Stimulated activated CD4-positive, alpha-beta T cell treated with anti-CD3 and anti-CD28 coated beads, Interleukin-4, amount 100 ng/mL, for 24 hours (primary cell): ENCODE measurements around the gene ATP5PO.
"Not testable (repeated sequence)": the region's sequence is repeated elsewhere in the genome, so short reads cannot be mapped to it uniquely, and the experiment has no call there.

Experiments used
- DNase-seq: peaks from one replicate; pipeline ENCODE4 v3.0.0-alpha.2; 2020

The ATP5PO gene

DNA sequence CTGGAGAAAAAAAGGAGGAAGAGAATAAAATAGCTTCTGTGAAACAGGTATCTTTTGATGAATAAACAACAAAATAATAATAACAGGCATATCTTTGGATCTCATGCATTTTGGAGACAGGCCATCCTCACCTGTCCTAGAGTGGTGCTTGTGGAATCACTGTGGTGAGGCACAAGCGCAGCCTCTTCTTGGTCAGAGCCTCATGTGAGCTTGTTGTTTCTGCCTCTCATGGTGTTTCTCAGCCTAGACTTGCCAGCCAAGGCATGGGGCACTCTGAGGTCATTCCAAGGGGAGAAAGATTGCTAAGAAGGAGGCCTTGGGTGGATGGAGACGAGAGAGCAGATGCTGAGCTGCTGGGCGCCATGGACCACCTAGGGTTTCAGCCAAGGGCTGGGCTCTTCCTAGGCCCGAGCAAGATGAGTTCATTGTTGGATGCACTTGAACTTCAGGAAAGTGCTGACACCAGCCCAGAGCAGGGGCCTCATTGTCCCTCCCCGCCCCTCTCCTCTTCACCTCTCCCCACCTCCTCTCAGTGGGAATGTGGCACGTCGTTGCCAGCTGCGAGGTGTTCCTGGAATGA lies 49.5 kb downstream of the ATP5PO start:
- no peak for DNase-seq

DNA sequence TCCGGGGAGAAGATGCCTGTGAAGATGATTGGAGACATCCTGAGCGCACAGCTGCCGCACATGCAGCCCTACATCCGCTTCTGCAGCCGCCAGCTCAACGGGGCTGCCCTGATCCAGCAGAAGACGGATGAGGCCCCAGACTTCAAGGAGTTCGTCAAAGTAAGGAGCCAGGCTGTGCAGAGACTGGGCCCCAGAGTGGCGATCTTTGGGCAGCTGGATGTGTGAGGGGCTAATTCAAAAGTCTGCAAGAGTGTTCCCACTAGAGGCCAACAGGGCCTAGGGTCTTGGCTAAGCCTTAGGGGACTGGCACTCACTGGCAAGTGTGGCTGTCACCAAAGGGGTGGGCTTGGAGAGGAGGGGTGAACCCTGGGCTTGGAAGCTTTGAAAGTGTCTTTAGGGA lies 50.4 kb downstream of the ATP5PO start:
- DNase-seq: no peak

DNA sequence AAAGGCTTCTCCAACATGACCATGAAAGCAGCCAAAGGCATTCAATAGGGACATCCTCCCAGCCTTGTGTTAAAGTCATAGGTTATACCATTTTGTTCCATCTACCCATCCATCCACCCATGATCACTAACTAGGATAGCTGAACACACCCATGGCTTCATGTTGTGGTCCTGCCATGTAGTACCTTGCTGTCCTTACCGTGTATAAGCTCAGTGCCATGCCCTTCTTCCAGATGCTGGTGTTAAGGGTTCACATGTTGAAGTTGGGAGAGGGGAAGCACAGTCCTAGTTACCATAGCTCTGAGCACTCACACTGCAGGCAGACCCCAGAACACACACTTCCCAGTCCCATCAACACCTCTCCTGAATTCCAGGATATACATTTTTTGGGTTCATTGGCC lies 51.5 kb downstream of the ATP5PO start:
- no peak for DNase-seq

DNA sequence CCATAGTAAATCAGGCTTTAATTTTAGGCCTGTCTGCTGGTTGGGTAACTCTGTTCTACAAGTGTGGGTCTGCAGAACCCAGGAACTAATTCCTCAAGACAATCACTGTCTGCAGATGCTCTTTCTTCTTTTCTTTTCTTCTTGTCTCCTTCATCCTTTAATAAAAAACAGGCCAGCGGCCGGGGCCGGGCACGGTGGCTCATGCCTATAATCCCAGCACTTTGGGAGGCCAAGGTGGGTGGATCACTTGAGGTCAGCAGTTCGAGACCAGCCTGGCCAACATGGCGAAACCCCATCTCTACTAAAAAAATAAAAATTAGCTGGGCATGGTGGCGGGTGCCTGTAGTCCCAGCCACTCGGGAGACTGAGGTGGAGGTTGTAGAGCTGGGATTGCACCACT lies 52.4 kb downstream of the ATP5PO start:
- not testable (repeated sequence) for DNase-seq

DNA sequence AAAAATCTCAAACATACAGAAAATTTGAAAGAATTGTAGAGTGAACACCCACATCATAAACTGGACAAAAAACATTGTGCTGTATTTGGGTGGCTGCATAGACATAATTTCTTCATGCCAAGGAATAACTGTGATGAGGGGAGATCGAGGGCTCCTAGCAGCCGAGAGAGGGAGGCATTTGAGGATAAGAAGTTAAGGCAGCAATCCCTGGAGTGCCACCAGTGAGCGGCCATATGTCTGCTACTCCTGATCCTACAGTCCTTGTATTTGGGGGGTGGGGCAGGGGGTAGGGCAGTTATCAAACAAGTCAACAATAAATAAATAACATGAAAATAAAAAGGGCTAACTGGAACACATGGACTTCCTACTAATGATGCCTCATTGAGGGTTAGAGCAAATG lies 54.5 kb downstream of the ATP5PO start:
- no peak for DNase-seq

DNA sequence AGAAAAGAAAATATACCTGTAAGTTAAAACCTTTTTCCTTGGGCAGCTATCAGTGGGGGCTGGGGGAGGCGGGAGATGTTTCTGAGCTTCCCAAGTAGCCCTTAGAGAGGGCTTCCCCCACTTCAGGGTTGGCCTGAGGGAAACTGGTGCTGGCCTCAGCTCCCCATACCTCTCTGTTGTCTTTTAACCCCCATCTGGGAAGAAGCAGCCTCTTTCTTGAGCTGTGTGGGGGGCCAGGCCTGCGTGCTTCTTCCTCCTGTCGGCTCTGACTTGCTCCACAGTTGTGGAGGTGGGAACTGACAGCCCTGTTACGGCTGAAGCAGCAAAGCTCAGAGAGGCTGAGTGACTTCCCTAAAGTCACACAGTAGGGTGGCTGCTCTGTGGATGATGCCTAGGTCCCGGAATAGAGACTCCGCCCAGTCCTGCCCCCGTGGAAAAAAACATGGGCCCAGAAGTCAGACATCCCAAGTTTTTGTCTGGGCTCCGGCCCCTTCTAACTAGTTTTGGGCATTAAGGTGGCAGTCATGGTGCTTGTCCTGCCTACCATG lies 55.2 kb downstream of the ATP5PO start:
- no peak for DNase-seq

DNA sequence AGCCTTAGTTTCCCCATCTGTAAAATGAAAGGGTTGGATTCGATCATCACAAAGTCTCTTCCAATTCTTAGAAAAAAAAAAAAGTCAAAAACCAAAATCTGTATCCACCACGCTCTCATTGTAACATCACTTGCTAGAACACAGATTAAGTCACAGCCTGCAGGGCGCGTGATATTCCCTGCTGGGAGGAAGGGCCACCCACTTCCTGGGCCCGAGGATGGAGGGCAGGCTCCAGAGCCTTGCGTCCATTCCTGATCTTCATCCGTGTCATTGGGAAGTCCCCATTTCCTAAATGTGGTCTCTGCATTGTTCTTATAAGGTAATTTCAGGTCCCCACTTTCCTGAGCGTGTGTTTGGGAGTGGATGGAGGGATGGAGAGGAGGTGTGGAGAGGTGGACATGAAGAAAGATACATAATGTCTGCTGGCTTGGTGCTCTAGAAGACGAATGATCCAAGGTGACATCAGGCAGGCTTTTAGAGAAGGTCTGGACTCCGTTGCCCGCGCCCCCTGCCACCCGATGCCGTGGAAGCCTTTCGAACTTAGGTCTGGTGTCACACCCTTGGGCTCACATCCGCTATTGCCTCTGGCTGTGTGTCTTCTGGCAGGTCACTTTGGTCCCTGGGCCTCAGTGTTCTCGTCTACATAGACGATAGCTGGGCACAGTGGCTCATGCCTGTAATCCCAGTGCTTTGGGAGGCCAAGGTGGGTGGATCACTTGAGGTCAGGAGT lies 56.1 kb downstream of the ATP5PO start:
- DNase-seq: no peak

DNA sequence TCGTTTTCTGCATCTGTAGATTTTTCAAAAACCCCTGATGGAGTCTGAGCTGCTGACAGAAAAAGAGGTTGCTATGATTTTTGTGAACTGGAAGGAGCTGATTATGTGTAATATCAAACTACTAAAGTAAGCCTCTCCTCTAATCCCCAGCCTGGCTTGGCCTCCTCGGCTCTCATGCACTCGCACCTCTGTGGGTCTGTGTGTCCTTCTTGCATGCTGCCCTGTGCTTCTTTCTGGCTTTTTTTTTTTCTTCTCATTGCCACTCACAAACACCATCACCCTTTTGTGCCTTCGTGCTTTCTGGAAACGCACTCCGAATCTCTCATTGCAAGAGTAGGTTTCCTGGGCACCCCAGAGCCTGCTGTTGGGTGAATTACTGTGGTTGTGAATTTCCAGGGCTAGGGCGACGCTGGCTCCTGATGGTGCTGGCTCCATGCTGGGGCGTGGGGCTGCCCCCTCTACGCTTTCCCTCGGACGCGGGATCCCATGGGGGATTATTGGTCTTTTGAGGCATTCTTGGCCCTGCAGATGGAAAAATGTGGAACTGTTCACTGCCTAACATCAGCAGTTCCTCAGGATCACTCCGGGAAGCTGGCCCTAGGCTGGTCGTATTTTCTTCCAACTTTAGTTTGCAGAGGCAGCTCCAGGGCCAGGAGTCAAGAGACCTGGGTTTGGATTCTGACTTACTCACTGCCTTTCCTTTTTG lies 56.8 kb downstream of the ATP5PO start:
- DNase-seq: no peak

DNA sequence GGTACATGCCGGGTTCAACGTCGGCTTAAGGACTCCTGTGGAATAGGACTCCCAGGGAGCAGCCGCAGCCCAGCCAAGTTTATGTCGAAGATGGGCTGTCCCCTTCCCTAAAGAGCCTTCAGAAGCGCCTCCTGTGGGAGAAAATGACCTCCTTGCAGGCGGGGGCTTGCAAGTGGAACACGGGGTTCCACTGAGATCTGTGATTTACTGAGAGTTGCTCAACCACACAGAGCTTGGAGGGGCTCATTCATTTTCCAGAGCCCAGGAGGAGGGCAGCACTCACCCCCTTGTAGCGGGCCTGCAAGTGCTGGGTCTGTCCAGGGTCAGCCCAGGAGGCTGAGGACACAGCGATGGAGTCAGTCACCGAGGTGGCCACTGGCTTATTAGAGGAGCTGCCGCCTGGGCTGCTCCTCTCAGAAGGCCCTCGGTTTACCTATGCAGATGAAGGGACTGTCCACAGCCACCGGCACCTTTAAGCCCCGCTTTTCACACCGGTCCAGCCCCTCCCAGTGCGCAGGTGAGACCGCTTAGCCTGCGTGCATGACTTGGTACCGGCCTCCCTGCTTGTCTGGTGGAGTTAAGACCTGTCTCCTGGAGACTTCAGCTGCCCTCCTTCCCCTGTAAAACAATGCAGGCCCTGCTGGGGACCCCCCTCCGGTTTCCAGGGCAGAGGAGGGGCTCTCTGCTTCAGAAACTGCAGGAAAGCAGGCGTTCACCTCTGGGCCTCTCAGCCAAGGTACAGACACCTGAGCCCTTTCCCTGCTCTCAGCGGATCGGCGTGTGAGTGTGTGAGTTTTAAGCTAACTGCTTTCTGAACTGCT lies 57.5 kb downstream of the ATP5PO start:
- no peak for DNase-seq

DNA sequence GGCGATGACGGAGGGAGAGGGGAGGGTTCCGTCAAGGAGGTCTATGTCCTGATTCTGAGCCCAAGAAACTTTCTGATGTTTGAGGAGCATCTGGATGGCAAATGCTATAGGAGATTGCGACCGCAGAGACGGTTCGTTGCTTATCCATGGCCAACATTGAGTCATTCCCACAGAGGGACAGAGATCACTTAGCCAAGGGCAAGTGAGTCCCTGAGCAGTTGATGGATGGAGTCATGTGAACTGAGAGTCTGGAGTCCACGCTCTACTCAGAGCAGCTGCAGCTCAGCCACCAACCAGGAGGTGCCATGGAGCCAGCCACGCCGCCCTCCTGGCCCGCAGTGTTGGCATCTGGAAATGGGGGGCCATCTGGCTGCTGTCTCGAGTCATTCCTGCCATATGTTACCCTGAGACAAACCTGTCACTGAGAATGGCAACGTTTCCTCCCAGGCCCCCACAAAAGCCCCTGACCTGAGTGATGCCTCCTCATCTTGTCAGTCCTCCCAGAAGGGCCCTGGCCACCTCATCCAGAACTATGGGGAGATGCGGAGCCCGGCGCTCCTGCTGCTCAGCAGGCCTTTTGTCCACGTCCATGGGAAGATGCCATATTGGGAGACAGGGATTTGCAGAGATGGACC lies 58.6 kb downstream of the ATP5PO start:
- DNase-seq: no peak

DNA sequence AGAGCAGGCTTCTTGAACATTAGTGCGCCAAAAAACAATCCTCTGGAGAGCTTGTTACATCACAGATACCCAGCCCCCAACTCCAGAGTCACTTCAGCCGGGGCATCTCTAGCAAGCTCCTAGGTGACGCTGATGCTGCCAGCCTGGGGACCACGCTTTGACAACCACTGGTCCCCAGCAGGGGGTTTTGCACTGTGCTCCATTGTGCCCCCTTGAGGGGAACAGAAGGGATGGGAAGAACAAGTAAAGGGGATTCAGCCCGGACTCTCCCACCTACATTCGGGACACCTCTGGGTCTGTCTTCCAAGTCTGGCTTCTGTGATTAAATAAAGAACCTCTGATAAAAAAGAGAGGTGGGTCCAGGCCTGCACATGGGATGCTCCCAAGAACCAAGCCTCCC lies 60.4 kb downstream of the ATP5PO start:
- no peak for DNase-seq

DNA sequence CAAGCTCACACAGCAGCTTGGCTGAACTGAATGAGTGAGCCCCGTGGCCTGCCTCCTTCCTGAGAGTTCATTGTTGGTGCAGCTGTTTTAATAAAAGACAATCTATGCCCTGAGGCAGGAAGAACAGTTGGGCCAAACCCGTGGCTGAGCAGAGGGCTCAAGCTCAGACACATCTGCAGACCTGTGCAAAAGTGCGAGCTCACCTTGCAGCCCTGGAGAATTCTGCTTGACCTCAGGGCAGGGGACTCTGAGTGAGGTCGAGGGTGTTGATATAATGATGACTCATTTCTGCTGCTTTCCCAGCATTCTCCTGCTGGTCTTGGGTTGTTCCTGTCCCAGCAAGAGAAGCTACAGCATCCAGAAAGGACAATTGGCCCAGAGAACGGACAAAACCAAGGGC lies 61.0 kb downstream of the ATP5PO start:
- DNase-seq: no peak
